ENCODE measurements around the gene SLC39A10.

Gene SLC39A10

GRCh38 chr2:195756218-195756942, 99.4 kb downstream of the SLC39A10 start:
- TF ChIP-seq ZNF274 (IDR thresholded peaks at IDR 0.05; ENCODE audit: low read depth, low read length) = no peak
- H3K4me3 ChIP-seq (ENCODE audit: low read length) = no peak overlapping the region

GRCh38 chr2:195758846-195759245, 101.8 kb downstream of the SLC39A10 start:
- TF ChIP-seq ZNF274 (IDR thresholded peaks at IDR 0.05; ENCODE audit: low read depth, low read length) = no peak
- H3K4me3 ChIP-seq (ENCODE audit: low read length) = no peak overlapping the region

DNA sequence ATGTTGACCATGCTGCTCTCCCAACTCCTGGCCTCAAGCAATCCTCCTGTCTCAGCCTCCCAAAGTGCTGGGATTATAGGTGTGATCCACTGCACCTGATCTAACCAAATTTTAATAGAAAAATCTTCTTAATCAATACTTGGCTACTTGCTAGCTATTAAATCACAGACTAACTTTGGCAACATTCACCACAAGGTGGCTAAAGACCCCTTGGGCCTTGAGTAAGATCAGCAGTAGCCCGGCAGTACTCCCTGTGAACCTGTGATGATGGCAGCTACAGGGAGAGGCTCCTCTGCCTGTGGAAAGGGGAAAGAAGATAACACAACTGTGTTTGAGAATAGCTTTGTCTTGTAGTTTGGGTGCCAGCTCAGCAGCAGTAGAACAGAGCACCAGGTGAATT, 102.9 kb downstream of the SLC39A10 start:
- no peak for TF ChIP-seq ZNF274 (IDR thresholded peaks at IDR 0.05; ENCODE audit: low read depth, low read length)
- H3K4me3 ChIP-seq (ENCODE audit: low read length) = no peak overlapping the region

DNA sequence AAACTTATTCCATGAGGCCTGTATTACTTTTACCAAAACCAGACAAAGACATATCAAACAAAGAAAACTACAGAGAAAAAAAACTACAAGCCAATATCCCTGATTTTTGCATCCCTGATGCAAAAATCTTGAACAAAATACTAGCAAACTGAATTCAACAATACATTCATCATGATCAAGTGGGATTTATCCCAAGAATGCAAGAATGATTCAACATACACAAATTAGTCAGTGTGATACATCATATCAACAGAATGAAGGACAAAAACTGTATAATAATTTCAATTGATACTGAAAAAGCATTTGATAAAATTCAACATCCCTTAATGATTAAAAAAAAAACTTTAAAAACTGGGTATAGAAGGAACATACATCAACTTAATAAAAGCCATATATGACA, 106.8 kb downstream of the SLC39A10 start:
- no peak overlapping the region for H3K4me3 ChIP-seq (ENCODE audit: low read length)
- TF ChIP-seq ZNF274 (IDR thresholded peaks at IDR 0.05; ENCODE audit: low read depth, low read length) = no peak

GRCh38 chr2:195766691-195767090, 109.7 kb downstream of the SLC39A10 start:
- no peak overlapping the region for H3K4me3 ChIP-seq (ENCODE audit: low read length)
- no peak for TF ChIP-seq ZNF274 (IDR thresholded peaks at IDR 0.05; ENCODE audit: low read depth, low read length)

DNA sequence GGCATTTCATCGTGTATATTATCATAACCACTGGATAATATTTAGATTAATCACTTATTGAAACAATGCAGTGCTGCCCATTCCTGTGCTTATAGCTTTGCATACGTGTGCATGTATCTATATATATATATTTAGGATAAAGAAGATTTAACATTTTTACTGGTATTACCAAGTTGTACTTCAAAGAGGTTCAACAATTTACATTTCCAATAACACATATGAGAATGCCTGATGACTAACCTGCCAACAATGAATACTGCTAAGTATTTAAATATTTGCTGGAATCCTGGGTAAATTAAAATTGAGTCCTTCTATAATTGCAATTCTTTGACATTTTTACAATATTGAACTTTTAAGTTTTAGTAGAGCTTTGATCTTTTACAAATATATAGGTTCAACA, 111.4 kb downstream of the SLC39A10 start:
- H3K4me3 ChIP-seq (ENCODE audit: low read length) = no peak overlapping the region
- no peak for TF ChIP-seq ZNF274 (IDR thresholded peaks at IDR 0.05; ENCODE audit: low read depth, low read length)

DNA sequence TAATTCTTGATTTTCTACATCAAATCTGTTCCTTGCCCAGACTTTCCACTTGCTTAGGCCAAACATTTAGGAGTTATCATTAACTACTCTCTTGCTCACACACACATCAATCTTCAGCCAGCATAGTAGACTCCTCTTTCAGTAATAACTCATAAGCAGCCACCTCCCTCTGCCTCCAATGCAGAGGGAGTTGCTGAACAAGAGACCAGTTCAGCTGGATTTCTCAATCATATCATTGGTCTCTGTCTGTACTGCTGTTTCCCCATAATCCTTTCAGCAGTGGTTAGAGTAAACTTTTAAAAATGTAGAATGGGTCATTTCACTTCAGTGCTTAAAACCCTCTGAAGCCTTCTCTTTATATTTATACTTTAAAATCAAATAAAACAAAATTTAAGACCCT, 112.9 kb downstream of the SLC39A10 start:
- H3K4me3 ChIP-seq (ENCODE audit: low read length) = no peak overlapping the region
- no peak for TF ChIP-seq ZNF274 (IDR thresholded peaks at IDR 0.05; ENCODE audit: low read depth, low read length)

DNA sequence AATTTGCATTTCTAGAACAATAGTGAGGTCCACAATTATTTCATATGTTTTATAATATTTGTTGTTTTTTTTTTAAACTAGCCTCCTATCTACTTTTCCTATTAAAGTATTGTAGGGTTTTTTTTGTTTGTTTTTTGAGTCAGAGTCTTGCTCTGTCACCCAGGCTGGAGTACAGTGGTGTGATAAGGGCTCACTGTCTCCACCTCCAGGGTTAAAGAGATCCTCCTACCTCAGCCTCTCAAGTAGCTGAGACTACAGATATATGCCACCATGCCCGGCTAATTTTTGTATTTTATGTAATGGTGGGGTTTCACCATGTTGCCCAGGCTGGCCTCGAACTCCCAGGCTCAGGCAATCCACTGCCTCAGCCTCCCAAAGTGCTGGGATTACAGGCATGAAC, 122.5 kb downstream of the SLC39A10 start:
- no peak for TF ChIP-seq ZNF274 (IDR thresholded peaks at IDR 0.05; ENCODE audit: low read depth, low read length)
- H3K4me3 ChIP-seq (ENCODE audit: low read length) = no peak overlapping the region

DNA sequence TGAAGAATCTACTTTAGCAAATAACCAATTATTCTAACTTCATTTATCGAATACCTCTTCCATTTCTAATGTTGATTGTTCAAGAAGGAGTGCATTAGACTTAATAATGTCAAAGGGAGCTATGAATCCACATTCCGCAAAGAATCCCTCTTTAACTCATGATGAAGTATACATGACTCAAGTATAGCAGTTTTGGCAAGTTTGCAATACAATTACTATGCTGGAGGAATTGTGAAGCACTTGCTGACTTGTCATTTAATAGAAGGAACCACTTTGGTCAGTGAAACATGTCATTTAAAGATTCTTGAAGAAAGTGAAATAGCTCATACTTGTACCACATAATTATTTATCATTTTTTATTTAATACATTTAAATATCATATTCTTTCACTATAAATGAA, 125.1 kb downstream of the SLC39A10 start:
- H3K4me3 ChIP-seq (ENCODE audit: low read length) = no peak overlapping the region
- no peak for TF ChIP-seq ZNF274 (IDR thresholded peaks at IDR 0.05; ENCODE audit: low read depth, low read length)

Data from GM08714 (cell line).